Measurements from ENCODE around the gene LRAT.

The LRAT gene

GRCh38 chr4:154760895-154761294, 17.1 kb downstream of the LRAT start:
- DNase-seq (ENCODE audit: low spot score) = no peak

GRCh38 chr4:154778264-154778663, 34.5 kb downstream of the LRAT start:
- no peak for DNase-seq (ENCODE audit: low spot score)

GRCh38 chr4:154779362-154779947, 35.7 kb downstream of the LRAT start:
- DNase-seq (ENCODE audit: low spot score) = no peak

DNA sequence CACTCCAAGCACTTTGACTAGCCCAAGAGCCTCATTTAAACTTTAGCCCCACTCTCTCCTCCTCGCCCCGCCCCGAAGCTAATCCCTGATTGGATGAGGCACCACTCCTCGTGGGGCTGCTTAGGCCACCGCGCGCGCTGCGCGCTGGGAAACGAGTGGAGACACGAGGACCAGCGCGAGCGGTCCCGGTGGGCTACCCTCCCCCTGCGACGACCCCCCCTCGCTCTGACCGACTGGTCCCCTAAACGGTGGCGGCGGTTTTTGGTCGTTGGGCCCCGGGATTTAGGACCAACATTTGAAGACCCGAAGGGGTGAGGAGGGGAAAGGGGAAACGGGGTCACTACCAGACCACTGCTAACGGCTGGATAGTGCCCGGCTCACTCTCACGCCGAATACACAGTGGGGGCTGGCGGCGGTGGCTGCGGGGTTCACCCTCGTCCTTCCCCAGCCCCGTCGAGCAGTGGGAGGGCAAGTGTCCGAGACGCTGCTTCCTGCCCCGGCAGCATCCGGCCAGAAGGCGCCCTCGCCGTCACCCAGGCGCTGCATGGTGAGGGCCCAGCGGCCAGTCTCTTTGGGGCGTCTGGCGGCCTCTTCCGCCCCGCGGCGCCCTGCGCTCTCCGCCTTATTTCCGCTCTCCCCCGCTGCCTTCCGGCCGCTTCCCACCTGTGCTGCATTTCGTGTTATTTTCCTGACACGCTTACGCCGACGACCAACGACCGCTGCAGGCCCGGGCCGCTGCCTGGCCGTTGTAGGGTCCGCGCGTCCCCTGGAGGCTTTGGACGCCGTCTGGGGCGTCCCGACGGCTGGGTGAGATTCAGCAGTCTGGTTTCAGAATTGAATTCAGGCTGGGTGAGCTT, 37.6 kb downstream of the LRAT start, which contains the start of gene RBM46:
RBM46 (plus strand) TSS at position 147 of the 857 bp plus-strand sequence. CDS start 15,481 bp downstream, outside the sequence.
- DNase-seq (ENCODE audit: low spot score) = no peak

DNA sequence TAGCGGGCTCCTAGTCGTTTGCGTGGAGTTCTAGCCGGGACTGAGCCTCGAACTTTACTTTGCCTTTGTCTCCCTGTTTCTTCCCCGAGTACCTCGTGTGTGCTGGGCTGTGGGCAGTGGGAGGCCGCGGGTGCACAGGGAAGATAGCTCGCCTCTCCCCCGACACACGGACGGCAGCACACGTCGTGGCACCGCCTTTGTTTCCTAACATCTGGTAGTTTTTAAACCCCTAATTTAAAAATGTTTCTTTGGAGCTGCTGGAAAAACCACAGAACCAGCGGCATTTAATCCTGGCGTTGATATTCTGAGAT, 38.1 kb downstream of the LRAT start:
- no peak for DNase-seq (ENCODE audit: low spot score)
